Sigmoid colon (tissue), 4 donors: Measurements from ENCODE around the gene APOL6.

ENCODE experiments used
- EP300 ChIP-seq, 4 donors: sonication (generic); formaldehyde crosslinking; IDR thresholded peaks; one replicate each; pipeline ENCODE4 v1.6.1; 2017; ENCODE audit warnings: antibody characterized with exemption in 4 of 4
- TF ChIP-seq, protein P1 (sequence below), 4 experiments: fragments of 450-650 bp in 3 of 4; fragments of 200-600 bp in 1 of 4; IDR thresholded peaks; one replicate each; pipeline ENCODE4 v1.5.1; 2016 to 2019; ENCODE audit warnings: antibody characterized with exemption in 4 of 4, mild to moderate bottlenecking in 3 of 4, moderate library complexity in 2 of 4

DNA sequence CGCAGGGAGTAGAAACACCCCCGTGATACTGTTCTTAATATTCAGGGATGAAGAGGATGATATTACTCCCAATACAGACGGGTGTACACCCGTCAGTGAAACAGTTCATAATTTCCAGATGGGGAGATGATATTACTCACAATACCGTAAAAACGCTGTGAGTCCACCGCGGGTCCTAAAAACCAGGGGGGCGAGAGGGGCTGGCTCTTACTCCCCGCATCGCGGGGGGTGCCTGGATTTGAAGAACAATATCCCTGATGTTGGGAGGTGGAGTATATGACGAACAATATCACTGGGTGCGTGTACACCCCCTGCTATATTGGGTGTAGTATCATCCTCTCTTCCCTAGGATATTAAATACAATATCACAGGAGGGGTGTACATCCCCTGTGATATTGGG is 48.9 kb downstream of the APOL6 start:
- TF ChIP-seq EP300 (IDR thresholded peaks at IDR 0.05) = no peak
- TF ChIP-seq, protein P1, sequence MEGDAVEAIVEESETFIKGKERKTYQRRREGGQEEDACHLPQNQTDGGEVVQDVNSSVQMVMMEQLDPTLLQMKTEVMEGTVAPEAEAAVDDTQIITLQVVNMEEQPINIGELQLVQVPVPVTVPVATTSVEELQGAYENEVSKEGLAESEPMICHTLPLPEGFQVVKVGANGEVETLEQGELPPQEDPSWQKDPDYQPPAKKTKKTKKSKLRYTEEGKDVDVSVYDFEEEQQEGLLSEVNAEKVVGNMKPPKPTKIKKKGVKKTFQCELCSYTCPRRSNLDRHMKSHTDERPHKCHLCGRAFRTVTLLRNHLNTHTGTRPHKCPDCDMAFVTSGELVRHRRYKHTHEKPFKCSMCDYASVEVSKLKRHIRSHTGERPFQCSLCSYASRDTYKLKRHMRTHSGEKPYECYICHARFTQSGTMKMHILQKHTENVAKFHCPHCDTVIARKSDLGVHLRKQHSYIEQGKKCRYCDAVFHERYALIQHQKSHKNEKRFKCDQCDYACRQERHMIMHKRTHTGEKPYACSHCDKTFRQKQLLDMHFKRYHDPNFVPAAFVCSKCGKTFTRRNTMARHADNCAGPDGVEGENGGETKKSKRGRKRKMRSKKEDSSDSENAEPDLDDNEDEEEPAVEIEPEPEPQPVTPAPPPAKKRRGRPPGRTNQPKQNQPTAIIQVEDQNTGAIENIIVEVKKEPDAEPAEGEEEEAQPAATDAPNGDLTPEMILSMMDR (IDR thresholded peaks at IDR 0.05) = no peak
